Kidney (tissue), 14 donors: ENCODE results near the gene PLD1. TPM values are rescaled to one million over a fixed set of nuclear protein-coding genes. Genes with fewer than 3 reads are reported as not detected.
"Not testable (repeated sequence)": the region's sequence is repeated elsewhere in the genome, so short reads cannot be mapped to it uniquely, and the experiment has no call there.

ENCODE experiments used
- DNase-seq, 5 donors: peaks; one replicate each; pipeline ENCODE4 v3.0.0-alpha.2; 2013 to 2020
- FAIRE-seq: peaks from 2 replicates; lab custom pipeline; 2012; peaks lifted over from hg19 to GRCh38; lab: Jason Lieb, UNC
- H3K27ac ChIP-seq, 2 donors: one replicate each; pipeline ENCODE4 v1.7.0; 2013; ENCODE audit warnings: low read depth in 2 of 2, low read length in 2 of 2, inconsistent platforms in 1 of 2
- H3K27me3 ChIP-seq: one replicate; pipeline ENCODE4 v1.7.1; 2013; ENCODE audit warnings: low read length, inconsistent platforms; ENCODE audit not compliant: control insufficient read depth, insufficient read depth
- H3K36me3 ChIP-seq, 3 donors: one replicate each; pipeline versions ENCODE4 v1.7.0 to v1.7.1; 2013; ENCODE audit warnings: low read length in 3 of 3, control low read depth in 1 of 3, inconsistent platforms in 1 of 3; ENCODE audit not compliant: insufficient read depth in 3 of 3, control insufficient read depth in 2 of 3
- H3K4me1 ChIP-seq, 3 donors: one replicate each; pipeline versions ENCODE4 v1.7.0 to v1.7.1; 2013; ENCODE audit warnings: low read length in 3 of 3, inconsistent platforms in 1 of 3, low read depth in 1 of 3; ENCODE audit not compliant: control insufficient read depth in 2 of 3, insufficient read depth in 2 of 3
- H3K4me3 ChIP-seq, 3 donors: one replicate each; pipeline versions ENCODE4 v1.7.0 to v1.8.1; 2013; ENCODE audit warnings: low read length in 3 of 3, control low read depth in 1 of 3, inconsistent platforms in 1 of 3
- H3K9ac ChIP-seq, 3 donors: one replicate each; pipeline versions ENCODE4 v1.7.0 to v1.7.1; 2013; ENCODE audit warnings: low read length in 3 of 3, control low read depth in 1 of 3, inconsistent platforms in 1 of 3
- H3K9me3 ChIP-seq, 3 donors: one replicate each; pipeline versions ENCODE4 v1.7.0 to v1.7.1; 2013; ENCODE audit warnings: low read length in 3 of 3, control low read depth in 1 of 3, inconsistent platforms in 1 of 3; ENCODE audit not compliant: control insufficient read depth in 2 of 3, insufficient read depth in 1 of 3
- CTCF ChIP-seq: IDR thresholded peaks from 3 replicates; pipeline ENCODE4 v1.5.1; 2012; ENCODE audit warnings: mild to moderate bottlenecking, moderate library complexity, borderline replicate concordance; ENCODE audit not compliant: insufficient read depth; ENCODE audit errors: extremely low read depth
- intact Hi-C: fragments of 100-400 bp; cut with DNase I; formaldehyde crosslinking; loops from one replicate; pipeline ENCODE4 v1.11.1; 2022
- polyA plus RNA-seq: library from polyadenylated mRNA; stranded (reverse); fragments of 350-450 nt; fragmentation: Illumina TruSeq; extraction: RNeasy Lipid Tissue Mini Kit (QIAGEN cat#74804); gene quantifications from one replicate; pipeline ENCODE4 v1.2.3, GENCODE V29; 2014; ENCODE audit warnings: low read depth, low replicate concordance; ENCODE audit not compliant: insufficient read depth
- total RNA-seq: library from RNA; stranded (reverse); fragmentation: NEBNext Ultra II Directional; extraction: Animal tissue kit (Norgen Biotek cat#: 25700); gene quantifications from one replicate; pipeline ENCODE4 v1.2.1, GENCODE V29; 2021
- donor health status: control.
- donor health status: control.
- donor health status: control.
- donor health status: control.
- donor health status: control.
- donor health status: DM: yes; HTN: yes; CAD: no.
- donor health status: Normal renal cell carcinoma (clear cell type).

PLD1 gene
- total and polyA plus RNA-seq, 2 donors from 2014 or later: 11.2 to 24.3 TPM

DNA sequence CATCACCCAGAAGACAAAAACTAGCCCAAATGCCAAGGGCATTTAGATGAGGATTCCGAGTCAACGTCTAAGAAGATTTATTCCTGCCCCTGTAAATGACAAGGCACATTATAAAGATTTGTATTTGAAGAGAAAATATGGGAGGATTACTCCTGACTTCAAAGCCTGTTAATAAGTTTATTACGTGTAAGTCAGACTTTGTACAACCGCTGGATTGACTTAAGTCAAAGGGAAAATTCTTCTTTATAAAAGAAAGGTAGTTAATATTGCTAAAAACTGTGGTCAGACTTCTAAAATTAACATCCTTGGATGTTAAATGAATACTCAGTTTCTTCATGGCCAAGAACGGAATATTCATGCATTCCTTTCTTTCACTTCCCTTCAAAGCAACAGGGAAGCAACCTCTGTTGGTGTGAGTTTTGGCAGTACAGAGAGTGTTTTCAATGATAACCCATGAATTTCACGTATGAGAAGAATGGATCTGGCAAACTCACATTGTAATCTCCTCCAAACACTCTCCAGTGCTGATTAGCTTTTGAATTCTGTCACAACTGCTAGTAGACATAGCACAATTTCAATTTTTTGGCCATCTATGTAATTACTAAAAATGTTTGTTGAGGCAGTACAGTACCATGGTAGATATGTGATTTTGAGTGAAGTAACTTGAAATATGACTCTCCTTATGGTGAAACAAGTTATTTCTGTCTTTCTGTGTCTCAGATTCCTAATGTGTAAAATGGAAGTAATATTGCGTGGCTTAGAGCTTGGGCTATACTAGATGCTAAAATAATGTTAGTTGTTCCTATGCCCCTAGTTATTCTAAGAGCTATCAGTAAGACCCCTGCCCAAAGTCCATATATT lies 62.0 kb downstream of the PLD1 start:
- Histone ChIP-seq H3K9me3 (no peaks in the 10 kb centered on the region), H3K27me3 (no peaks in the 10 kb centered on the region), H3K36me3 (no peaks in the 10 kb centered on the region), H3K9ac (no peak overlapping the region), H3K27ac (no peak overlapping the region), H3K4me3 (no peak overlapping the region), H3K4me1 (peaks cover 0 to 2% (median 0%) of the 10 kb centered on the region in 3 donors)
- intact Hi-C loops: no loop called here
- TF ChIP-seq CTCF: no peak
- no peak for FAIRE-seq
- DNase-seq: no peak

- no peak for FAIRE-seq
- no peak overlapping the region for H3K27ac ChIP-seq
- no peak overlapping the region for H3K4me3 ChIP-seq
- no peaks in the 10 kb centered on the region for H3K27me3 ChIP-seq
- H3K36me3 ChIP-seq: no peaks in the 10 kb centered on the region
- H3K9me3 ChIP-seq: no peaks in the 10 kb centered on the region
- H3K4me1 ChIP-seq: peaks cover 0 to 2% (median 0%) of the 10 kb centered on the region in 3 donors
- no peak overlapping the region for H3K9ac ChIP-seq
- no peak for TF ChIP-seq CTCF
- DNase-seq: no peak
- intact Hi-C loops: no loop called here
Measured at GRCh38 chr3:171747223-171747920, 62.9 kb downstream of the PLD1 start.

GRCh38 chr3:171746320-171747222 lies 63.7 kb downstream of the PLD1 start:
- H3K27me3 ChIP-seq, intact Hi-C loops, H3K4me3 ChIP-seq, H3K4me1 ChIP-seq, FAIRE-seq, H3K36me3 ChIP-seq, H3K27ac ChIP-seq, H3K9ac ChIP-seq, DNase-seq, H3K9me3 ChIP-seq: not testable (repeated sequence)
